Cardiac fibroblast (primary cell): Measurements from ENCODE around the gene AMMECR1.

ENCODE experiments used
- DNase-seq, 2 donors: peaks; one replicate each; pipeline versions ENCODE4 v3.0.0 to v3.0.0-alpha.2; 2010; ENCODE audit warnings: low read depth in 2 of 2
- H3K4me3 ChIP-seq, 2 donors: replicated peaks in 1 of 2; 1 replicate in 1 of 2; 2 replicates in 1 of 2; pipeline ENCODE4 v1.5.1; 2011; ENCODE audit warnings: low read depth in 2 of 2, low read length in 2 of 2, mild to moderate bottlenecking in 2 of 2, moderate library complexity in 1 of 2
- CTCF ChIP-seq: IDR thresholded peaks from one replicate; pipeline ENCODE4 v1.5.1; 2011; ENCODE audit warnings: low read depth, mild to moderate bottlenecking, low read length, inconsistent platforms

The AMMECR1 gene

GRCh38 chrX:110204986-110205385 is 112.9 kb downstream of the AMMECR1 start:
- H3K4me3 ChIP-seq: no peak overlapping the region
- DNase-seq: peak; percentile 53 to 79
- TF ChIP-seq CTCF: no peak

- H3K4me3 ChIP-seq: no peak overlapping the region
- TF ChIP-seq CTCF: no peak
- DNase-seq: no peak
Measured at GRCh38 chrX:110201799-110202198, 116.1 kb downstream of the AMMECR1 start.

- no peak overlapping the region for H3K4me3 ChIP-seq
- DNase-seq: no peak
- TF ChIP-seq CTCF: no peak
Measured at GRCh38 chrX:110194977-110195376, 122.9 kb downstream of the AMMECR1 start.

GRCh38 chrX:110192516-110192915 is 125.4 kb downstream of the AMMECR1 start:
- no peak for TF ChIP-seq CTCF
- no peak overlapping the region for H3K4me3 ChIP-seq
- DNase-seq: no peak

- no peak overlapping the region for H3K4me3 ChIP-seq
- no peak for TF ChIP-seq CTCF
- DNase-seq: no peak
Measured at GRCh38 chrX:110188701-110189558, 129.0 kb downstream of the AMMECR1 start.

GRCh38 chrX:110183314-110183713 is 134.6 kb downstream of the AMMECR1 start:
- H3K4me3 ChIP-seq: no peak overlapping the region
- no peak for TF ChIP-seq CTCF
- no peak for DNase-seq
